ENCODE data around the gene RRP15. TPM values are rescaled to one million over a fixed set of nuclear protein-coding genes. Genes with fewer than 3 reads are reported as not detected.

RRP15 gene
- total and polyA plus RNA-seq, 9 of the 15 experiments (the other 6 are each of a cell fraction or from before 2014, with no cell fraction given) = 9.5 to 58.1 (median 29.3) TPM

DNA sequence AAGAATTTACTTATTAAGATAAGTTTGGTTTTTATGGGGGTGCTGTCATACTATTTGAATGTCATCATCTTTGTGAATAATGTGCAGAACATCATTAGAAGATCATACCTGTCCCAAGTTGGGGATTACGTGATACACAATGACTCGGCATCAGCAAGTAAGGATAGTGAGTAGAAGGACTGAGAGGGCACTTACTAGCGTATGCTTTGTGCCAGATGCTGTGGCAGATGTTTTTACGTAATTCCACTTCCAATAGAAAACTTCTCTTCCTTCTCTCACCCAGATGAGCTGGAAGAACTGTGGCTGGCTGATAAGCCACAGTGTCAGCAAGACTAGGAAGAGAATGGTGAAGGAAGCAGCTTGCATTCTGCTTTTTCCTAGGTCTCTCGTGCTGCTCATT is 32.0 kb downstream of the RRP15 start (continued):
- TF ChIP-seq RBM14 (IDR thresholded peaks at IDR 0.05; ENCODE audit: borderline replicate concordance, insufficient read depth, low read depth, low read length) (no peak), ESRRB (CRISPR knock-in tag; IDR thresholded peaks at IDR 0.05; ENCODE audit: borderline replicate concordance) (no peak), MTF1 (CRISPR knock-in tag; IDR thresholded peaks at IDR 0.05; ENCODE audit: borderline replicate concordance) (no peak), TRIM28 (IDR thresholded peaks at IDR 0.05) (no peak), C11orf30 (IDR thresholded peaks at IDR 0.05; ENCODE audit: low read depth) (peak; percentile 75), ETS1 (conservative IDR thresholded peaks at IDR 0.05; ENCODE audit: control insufficient read depth, low read depth, low read length) (no peak), ZNF740 (CRISPR knock-in tag; IDR thresholded peaks at IDR 0.05) (no peak), ZNF740 (tag; IDR thresholded peaks at IDR 0.05) (no peak), CREBBP (IDR thresholded peaks at IDR 0.05; ENCODE audit: low read depth, low read length) (no peak), TCF15 (CRISPR knock-in tag; IDR thresholded peaks at IDR 0.05) (no peak), RBM39 (optimal IDR thresholded peaks at IDR 0.05; ENCODE audit: low read depth, low read length) (no peak), ZNF785 (CRISPR knock-in tag; IDR thresholded peaks at IDR 0.05) (no peak), ZNF146 (CRISPR knock-in tag; IDR thresholded peaks at IDR 0.05; ENCODE audit: unreplicated experiment) (no peak), KAT2B (IDR thresholded peaks at IDR 0.05; ENCODE audit: low read depth, low read length) (no peak), THRAP3 (IDR thresholded peaks at IDR 0.05; ENCODE audit: borderline replicate concordance) (no peak), ARID2 (IDR thresholded peaks at IDR 0.05) (no peak), ZNF436 (CRISPR knock-in tag; IDR thresholded peaks at IDR 0.05) (no peak), FOXM1 (IDR thresholded peaks at IDR 0.05; ENCODE audit: low read depth) (no peak), FOXM1 (CRISPR knock-in tag; IDR thresholded peaks at IDR 0.05; ENCODE audit: low read depth) (no peak), KLF1 (tag; IDR thresholded peaks at IDR 0.05) (no peak), CBFB (CRISPR knock-in tag; IDR thresholded peaks at IDR 0.05) (no peak), POLR3A (IDR thresholded peaks at IDR 0.05; ENCODE audit: borderline replicate concordance, extremely low read depth, insufficient read depth, insufficient read length) (no peak), POLR2H (tag; IDR thresholded peaks at IDR 0.05; ENCODE audit: low read depth) (no peak)
- TF ChIP-seq, protein P1, sequence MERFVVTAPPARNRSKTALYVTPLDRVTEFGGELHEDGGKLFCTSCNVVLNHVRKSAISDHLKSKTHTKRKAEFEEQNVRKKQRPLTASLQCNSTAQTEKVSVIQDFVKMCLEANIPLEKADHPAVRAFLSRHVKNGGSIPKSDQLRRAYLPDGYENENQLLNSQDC (CRISPR knock-in tag; IDR thresholded peaks at IDR 0.05) = no peak
- TF ChIP-seq, protein P2, sequence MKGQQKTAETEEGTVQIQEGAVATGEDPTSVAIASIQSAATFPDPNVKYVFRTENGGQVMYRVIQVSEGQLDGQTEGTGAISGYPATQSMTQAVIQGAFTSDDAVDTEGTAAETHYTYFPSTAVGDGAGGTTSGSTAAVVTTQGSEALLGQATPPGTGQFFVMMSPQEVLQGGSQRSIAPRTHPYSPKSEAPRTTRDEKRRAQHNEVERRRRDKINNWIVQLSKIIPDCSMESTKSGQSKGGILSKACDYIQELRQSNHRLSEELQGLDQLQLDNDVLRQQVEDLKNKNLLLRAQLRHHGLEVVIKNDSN (CRISPR knock-in tag; IDR thresholded peaks at IDR 0.05) = no peak
- TF ChIP-seq, protein P3, sequence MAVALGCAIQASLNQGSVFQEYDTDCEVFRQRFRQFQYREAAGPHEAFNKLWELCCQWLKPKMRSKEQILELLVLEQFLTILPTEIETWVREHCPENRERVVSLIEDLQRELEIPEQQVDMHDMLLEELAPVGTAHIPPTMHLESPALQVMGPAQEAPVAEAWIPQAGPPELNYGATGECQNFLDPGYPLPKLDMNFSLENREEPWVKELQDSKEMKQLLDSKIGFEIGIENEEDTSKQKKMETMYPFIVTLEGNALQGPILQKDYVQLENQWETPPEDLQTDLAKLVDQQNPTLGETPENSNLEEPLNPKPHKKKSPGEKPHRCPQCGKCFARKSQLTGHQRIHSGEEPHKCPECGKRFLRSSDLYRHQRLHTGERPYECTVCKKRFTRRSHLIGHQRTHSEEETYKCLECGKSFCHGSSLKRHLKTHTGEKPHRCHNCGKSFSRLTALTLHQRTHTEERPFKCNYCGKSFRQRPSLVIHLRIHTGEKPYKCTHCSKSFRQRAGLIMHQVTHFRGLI (CRISPR knock-in tag; IDR thresholded peaks at IDR 0.05) = no peak

Data from K562 (cell line).